Measurements from ENCODE around the gene DNAH11. TPM values are rescaled to one million over a fixed set of nuclear protein-coding genes. Genes with fewer than 3 reads are reported as not detected.
"Not testable (repeated sequence)": the region's sequence is repeated elsewhere in the genome, so short reads cannot be mapped to it uniquely, and the experiment has no call there.

DNAH11 gene
- total RNA-seq, 2 experiments from 2014 or later: not detected

GRCh38 chr7:21914671-21915070, 371.8 kb downstream of the DNAH11 start:
- ChIA-PET POLR2A (no interaction called here), CTCF (no interaction called here)

- CTCF ChIA-PET: no interaction called here
- POLR2A ChIA-PET: no interaction called here
These were observed 372.3 kb downstream of the DNAH11 start for GRCh38 chr7:21915140-21915539.

- ChIA-PET CTCF (no interaction called here), POLR2A (no interaction called here)
These were observed 373.3 kb downstream of the DNAH11 start for GRCh38 chr7:21916176-21916575.

- CTCF ChIA-PET: no interaction called here
These were observed 373.8 kb downstream of the DNAH11 start for GRCh38 chr7:21916629-21917028.

GRCh38 chr7:21918216-21918615, 375.4 kb downstream of the DNAH11 start:
- ChIA-PET CTCF (no interaction called here), POLR2A (no interaction called here)

More at GRCh38 chr7:21916629-21917028, 373.8 kb downstream of the DNAH11 start:
- POLR2A ChIA-PET: no interaction called here

- ChIA-PET CTCF (interaction anchor here (0.8 kb wide), 1 partner anchor 8 kb away, joined by 3 read pairs; no protein-coding TSS in a partner anchor), POLR2A (no interaction called here)
These were observed 378.1 kb downstream of the DNAH11 start for GRCh38 chr7:21920936-21921335.

- ChIA-PET CTCF (no interaction called here), POLR2A (no interaction called here)
These were observed 379.8 kb downstream of the DNAH11 start for GRCh38 chr7:21922605-21923004.

- POLR2A ChIA-PET: no interaction called here
These were observed 380.8 kb downstream of the DNAH11 start for GRCh38 chr7:21923658-21924057.

GRCh38 chr7:21926448-21926847, 383.6 kb downstream of the DNAH11 start:
- POLR2A ChIA-PET: no interaction called here
- CTCF ChIA-PET: no interaction called here

More at GRCh38 chr7:21923658-21924057, 380.8 kb downstream of the DNAH11 start:
- CTCF ChIA-PET: no interaction called here

GRCh38 chr7:21927693-21928092, 384.9 kb downstream of the DNAH11 start:
- ChIA-PET CTCF (no interaction called here), POLR2A (no interaction called here)

- CTCF ChIA-PET, POLR2A ChIA-PET: not testable (repeated sequence)
These were observed 390.5 kb downstream of the DNAH11 start for GRCh38 chr7:21933293-21933692.

GRCh38 chr7:21934808-21935207, 392.0 kb downstream of the DNAH11 start:
- ChIA-PET CTCF (no interaction called here), POLR2A (no interaction called here)

GRCh38 chr7:21938463-21938862, 395.6 kb downstream of the DNAH11 start:
- ChIA-PET CTCF (no interaction called here), POLR2A (no interaction called here)

- ChIA-PET POLR2A (interaction anchor here (0.5 to 0.7 kb wide), 4 partner anchors 15 to 706 kb away, joined by 3 to 4 read pairs (median 3); no protein-coding TSS in a partner anchor), CTCF (no interaction called here)
These were observed 396.5 kb downstream of the DNAH11 start for GRCh38 chr7:21939136-21939857.

GRCh38 chr7:21939858-21940372, 397.1 kb downstream of the DNAH11 start:
- POLR2A ChIA-PET: interaction anchor here (0.5 to 0.7 kb wide), 4 partner anchors 14 to 706 kb away, joined by 3 to 4 read pairs (median 3); no protein-coding TSS in a partner anchor

GRCh38 chr7:21941611-21942141, 398.8 kb downstream of the DNAH11 start:
- CTCF ChIA-PET: interaction anchor here (0.6 kb wide), 1 partner anchor 62 kb away, joined by 3 read pairs; no protein-coding TSS in a partner anchor
- POLR2A ChIA-PET: no interaction called here

More at GRCh38 chr7:21939858-21940372, 397.1 kb downstream of the DNAH11 start:
- CTCF ChIA-PET: no interaction called here

GRCh38 chr7:21942955-21943354, 400.1 kb downstream of the DNAH11 start:
- CTCF ChIA-PET: no interaction called here
- POLR2A ChIA-PET: no interaction called here

- ChIA-PET POLR2A (no interaction called here), CTCF (no interaction called here)
These were observed 400.6 kb downstream of the DNAH11 start for GRCh38 chr7:21943436-21943835.

GRCh38 chr7:21944616-21945453, 402.0 kb downstream of the DNAH11 start:
- ChIA-PET POLR2A (interaction anchor here (1.0 to 1.6 kb wide), 2 partner anchors 23 to 517 kb away, joined by 5 to 6 read pairs; partner anchors contain the start of gene SP4), CTCF (interaction anchor here (0.6 to 1.3 kb wide), 3 partner anchors 9 to 138 kb away, joined by 3 read pairs; no protein-coding TSS in a partner anchor)

Data from activated CD8-positive, alpha-beta memory T cell treated with anti-CD3 and anti-CD28 coated beads for 36 hours (primary cell).